HEK293 (cell line): Measurements from ENCODE around the gene TRPM2.
A peak's percentile ranks its signal among the peaks of the same experiment; 100 is the strongest.

ENCODE experiments used
- CTCF ChIA-PET: fragments of 350-600 bp; formaldehyde crosslinking; extraction: SDS; loops from one replicate; lab custom pipeline; 2021; ENCODE audit warnings: antibody characterized with exemption; lab: Yijun Ruan, JAX
- POLR2A ChIA-PET: fragments of 300-600 bp; formaldehyde crosslinking; extraction: SDS; loops from one replicate; lab custom pipeline; 2020; ENCODE audit warnings: antibody characterized with exemption, inconsistent platforms; lab: Yijun Ruan, JAX
- H3K27ac ChIP-seq: fragments of 200-500 bp; sonication (Bioruptor generic); 2 replicates; pipeline ENCODE4 v1.5.1; 2014; ENCODE audit warnings: low read depth, low read length, control low read depth, inconsistent platforms; ENCODE audit errors: extremely low read depth
- H3K36me3 ChIP-seq, 2 experiments: fragments of 200-500 bp in 1 of 2; sonication (Bioruptor generic) in 1 of 2; 1 replicate in 1 of 2; 2 replicates in 1 of 2; pipeline ENCODE4 v1.5.1; 2014 to 2017; ENCODE audit warnings: inconsistent platforms in 2 of 2, low read length in 2 of 2; ENCODE audit not compliant: control insufficient read depth in 2 of 2, insufficient read depth in 1 of 2
- H3K4me1 ChIP-seq: fragments of 200-500 bp; sonication (Bioruptor generic); 2 replicates; pipeline ENCODE4 v1.5.1; 2014; ENCODE audit warnings: mild to moderate bottlenecking, low read length, inconsistent platforms; ENCODE audit not compliant: control insufficient read depth, insufficient read depth
- H3K4me3 ChIP-seq: 2 replicates; pipeline ENCODE4 v1.5.1; 2011; ENCODE audit warnings: low read depth, mild to moderate bottlenecking, control low read depth, low read length, moderate library complexity
- H3K9me3 ChIP-seq: fragments of 200-500 bp; sonication (Bioruptor generic); 2 replicates; pipeline ENCODE4 v1.5.1; 2014; ENCODE audit warnings: low read depth, low read length, inconsistent platforms; ENCODE audit not compliant: control insufficient read depth, insufficient read depth
- KLF1 ChIP-seq: fragments of 450-650 bp; formaldehyde crosslinking; IDR thresholded peaks from 2 replicates; pipeline ENCODE4 v1.5.1; 2016; ENCODE audit warnings: missing biosample characterization, missing genetic modification characterization
- PRDM1 ChIP-seq: fragments of 450-650 bp; formaldehyde crosslinking; IDR thresholded peaks from 2 replicates; pipeline ENCODE4; 2016; ENCODE audit warnings: missing biosample characterization, missing genetic modification characterization
- SP3 ChIP-seq: fragments of 450-650 bp; formaldehyde crosslinking; IDR thresholded peaks from 2 replicates; pipeline ENCODE4 v1.5.1; 2016; ENCODE audit warnings: missing biosample characterization, missing genetic modification characterization
- ZBTB17 ChIP-seq: fragments of 450-650 bp; formaldehyde crosslinking; IDR thresholded peaks from 2 replicates; pipeline ENCODE4 v1.5.1; 2016; ENCODE audit warnings: missing biosample characterization, missing genetic modification characterization
- ZBTB7A ChIP-seq: fragments of 450-650 bp; formaldehyde crosslinking; IDR thresholded peaks from 2 replicates; pipeline ENCODE4 v1.5.1; 2016; ENCODE audit warnings: low read depth, missing biosample characterization, missing genetic modification characterization
- ZEB2 ChIP-seq: fragments of 450-650 bp; formaldehyde crosslinking; IDR thresholded peaks from 2 replicates; pipeline ENCODE4 v1.5.1; 2016; ENCODE audit warnings: missing biosample characterization, missing genetic modification characterization
- ZNF132 ChIP-seq: fragments of 450-650 bp; formaldehyde crosslinking; IDR thresholded peaks from 2 replicates; pipeline ENCODE4 v1.5.1; 2017; ENCODE audit warnings: missing biosample characterization, missing genetic modification characterization, borderline replicate concordance
- ZNF2 ChIP-seq: fragments of 450-650 bp; formaldehyde crosslinking; IDR thresholded peaks from 2 replicates; pipeline ENCODE4 v1.5.1; 2016; ENCODE audit warnings: missing biosample characterization, missing genetic modification characterization
- ZNF23 ChIP-seq: fragments of 450-650 bp; formaldehyde crosslinking; IDR thresholded peaks from 2 replicates; pipeline ENCODE4 v1.5.1; 2016; ENCODE audit warnings: missing biosample characterization, missing genetic modification characterization, borderline replicate concordance
- ZNF488 ChIP-seq: fragments of 450-650 bp; formaldehyde crosslinking; IDR thresholded peaks from 2 replicates; pipeline ENCODE4 v1.5.1; 2016; ENCODE audit warnings: missing biosample characterization, missing genetic modification characterization
- ZNF501 ChIP-seq: fragments of 450-650 bp; formaldehyde crosslinking; IDR thresholded peaks from 2 replicates; pipeline ENCODE4 v1.5.1; 2016; ENCODE audit warnings: missing biosample characterization, missing genetic modification characterization
- ZNF510 ChIP-seq: fragments of 450-650 bp; formaldehyde crosslinking; IDR thresholded peaks from 2 replicates; pipeline ENCODE4 v1.5.1; 2018; ENCODE audit warnings: mild to moderate bottlenecking, missing genetic modification characterization, missing biosample characterization; ENCODE audit not compliant: insufficient replicate concordance
- ZNF518A ChIP-seq: fragments of 450-650 bp; formaldehyde crosslinking; conservative IDR thresholded peaks from 2 replicates; pipeline ENCODE4 v1.5.1; 2016; ENCODE audit warnings: low read depth, missing biosample characterization, missing genetic modification characterization
- ZNF561 ChIP-seq: fragments of 450-650 bp; IDR thresholded peaks from 2 replicates; pipeline ENCODE4 v1.5.1; 2018; ENCODE audit warnings: missing biosample characterization, missing genetic modification characterization, borderline replicate concordance
- ZNF596 ChIP-seq: fragments of 450-650 bp; IDR thresholded peaks from 2 replicates; pipeline ENCODE4 v1.5.0; 2018; ENCODE audit warnings: missing biosample characterization, mild to moderate bottlenecking, missing genetic modification characterization, moderate library complexity
- ZNF600 ChIP-seq: fragments of 450-650 bp; formaldehyde crosslinking; IDR thresholded peaks from 2 replicates; pipeline ENCODE4 v1.5.1; 2016; ENCODE audit warnings: missing biosample characterization, missing genetic modification characterization
- ZNF629 ChIP-seq: fragments of 450-650 bp; formaldehyde crosslinking; IDR thresholded peaks from 2 replicates; pipeline ENCODE4 v1.5.1; 2017; ENCODE audit warnings: missing biosample characterization, missing genetic modification characterization
- ZNF660 ChIP-seq: fragments of 450-650 bp; IDR thresholded peaks from 2 replicates; pipeline ENCODE4 v1.5.1; 2018; ENCODE audit warnings: missing biosample characterization, mild to moderate bottlenecking, missing genetic modification characterization
- ZNF677 ChIP-seq: fragments of 450-650 bp; IDR thresholded peaks from 2 replicates; pipeline ENCODE4 v1.5.0; 2018; ENCODE audit warnings: missing biosample characterization, mild to moderate bottlenecking, missing genetic modification characterization, moderate library complexity
- ZNF701 ChIP-seq: fragments of 450-650 bp; formaldehyde crosslinking; IDR thresholded peaks from 2 replicates; pipeline ENCODE4 v1.5.1; 2016; ENCODE audit warnings: missing biosample characterization, missing genetic modification characterization
- ZNF837 ChIP-seq: fragments of 450-650 bp; formaldehyde crosslinking; IDR thresholded peaks from 2 replicates; pipeline ENCODE4 v1.5.1; 2016; ENCODE audit warnings: missing biosample characterization, missing genetic modification characterization

The TRPM2 gene

GRCh38 chr21:44353191-44353970 lies at the start of gene TRPM2:
TRPM2 (plus strand) TSS chr21:44353621; CDS start chr21:44353701, 80 bp downstream.
- CTCF ChIA-PET = no interaction called here
- POLR2A ChIA-PET = no interaction called here
- no peaks in the 10 kb centered on the region for H3K9me3 ChIP-seq
- no peaks in the 10 kb centered on the region for H3K4me1 ChIP-seq
- no peak within 1 kb of the TSS for H3K27ac ChIP-seq
- TF ChIP-seq PRDM1 (tag by site-specific recombination) (no peak), ZBTB17 (no peak), ZEB2 (no peak), ZNF701 (tag by site-specific recombination) (no peak), ZNF132 (tag by site-specific recombination) (no peak), ZNF518A (tag by site-specific recombination) (no peak), ZNF600 (tag by site-specific recombination) (no peak), ZNF2 (tag by site-specific recombination) (no peak), SP3 (no peak), ZNF837 (no peak), ZBTB7A (tag by site-specific recombination) (no peak), ZNF510 (tag by site-specific recombination) (no peak), ZNF677 (tag by site-specific recombination) (no peak), ZNF660 (tag by site-specific recombination) (no peak), ZNF23 (tag by site-specific recombination) (no peak), ZNF629 (tag by site-specific recombination) (no peak), ZNF488 (tag by site-specific recombination) (no peak), ZNF561 (no peak)
- TF ChIP-seq, all 188 proteins: peak for 0
- Histone ChIP-seq H3K4me3 (no peak within 1 kb of the TSS), H3K36me3 (no peaks in the 10 kb centered on the region)

- H3K9me3 ChIP-seq = no peaks in the 10 kb centered on the region
- POLR2A ChIA-PET = interaction anchor here (1.0 kb wide), 1 partner anchor 30 kb away, joined by 3 read pairs; no protein-coding TSS in a partner anchor
- H3K4me3 ChIP-seq = no peak overlapping the region
- TF ChIP-seq ZNF596 (peak; percentile 59), ZNF501 (tag by site-specific recombination) (no peak), KLF1 (tag by site-specific recombination) (0 out of 2 replicates have a peak, but pooled peaks have one; percentile 16)
- peaks cover 8% of the 10 kb centered on the region; the same call in 1 of the 2 replicates for H3K4me1 ChIP-seq
- CTCF ChIA-PET = interaction anchor here (0.6 to 3.0 kb wide), 7 partner anchors 10 to 46 kb away, joined by 3 to 9 read pairs (median 3); no protein-coding TSS in a partner anchor
- H3K27ac ChIP-seq = 0 out of 2 replicates have a peak overlapping the region, but pooled peaks have one; percentile 17
- H3K36me3 ChIP-seq = peaks cover 0 to 24% of the 10 kb centered on the region in 2 experiments; a peak in 1 of 3 replicates
These were observed 49.3 kb upstream of the TRPM2 start for GRCh38 chr21:44304011-44304616.
